ENCODE results near the gene SLC12A8.

GRCh38 chr3:125123451-125124305 lies 88.9 kb downstream of the SLC12A8 start:
- TF ChIP-seq EZH2 (IDR thresholded peaks at IDR 0.05; ENCODE audit: insufficient read depth, poor library complexity, severe bottlenecking) = no peak
- no peak for TF ChIP-seq EZH2phosphoT487 (IDR thresholded peaks at IDR 0.05; ENCODE audit: insufficient read depth, low read depth)

Measured in GM23248 (cell line).